ENCODE measurements around the gene XKR7.

The XKR7 gene

GRCh38 chr20:31943052-31943471 is 24.9 kb upstream of the XKR7 start:
- no peak for DNase-seq (ENCODE audit: low spot score)

GRCh38 chr20:31945319-31945718 is 22.6 kb upstream of the XKR7 start:
- DNase-seq (ENCODE audit: low spot score): no peak

DNA sequence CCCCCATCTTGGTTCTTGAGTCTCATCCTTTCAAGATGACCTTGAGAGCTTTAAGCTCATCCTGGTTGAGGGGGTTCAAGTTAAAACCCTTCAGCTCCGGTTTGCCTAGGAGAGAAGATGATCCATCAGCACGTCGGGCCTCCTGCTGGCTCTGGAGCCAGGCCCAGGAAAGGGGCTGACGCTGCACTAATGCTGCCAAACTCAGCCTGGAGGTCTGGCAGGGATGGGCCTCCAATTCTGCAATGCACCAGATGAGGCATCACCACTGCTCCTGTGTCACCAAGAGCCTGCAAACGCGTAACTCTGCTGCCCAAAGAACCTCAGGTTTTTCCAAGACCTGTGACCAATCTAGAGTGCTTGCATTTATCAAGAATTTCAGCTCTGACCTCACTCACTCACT is 22.2 kb upstream of the XKR7 start:
- no peak for DNase-seq (ENCODE audit: low spot score)

GRCh38 chr20:31948008-31948407 is 19.9 kb upstream of the XKR7 start:
- no peak for DNase-seq (ENCODE audit: low spot score)

DNA sequence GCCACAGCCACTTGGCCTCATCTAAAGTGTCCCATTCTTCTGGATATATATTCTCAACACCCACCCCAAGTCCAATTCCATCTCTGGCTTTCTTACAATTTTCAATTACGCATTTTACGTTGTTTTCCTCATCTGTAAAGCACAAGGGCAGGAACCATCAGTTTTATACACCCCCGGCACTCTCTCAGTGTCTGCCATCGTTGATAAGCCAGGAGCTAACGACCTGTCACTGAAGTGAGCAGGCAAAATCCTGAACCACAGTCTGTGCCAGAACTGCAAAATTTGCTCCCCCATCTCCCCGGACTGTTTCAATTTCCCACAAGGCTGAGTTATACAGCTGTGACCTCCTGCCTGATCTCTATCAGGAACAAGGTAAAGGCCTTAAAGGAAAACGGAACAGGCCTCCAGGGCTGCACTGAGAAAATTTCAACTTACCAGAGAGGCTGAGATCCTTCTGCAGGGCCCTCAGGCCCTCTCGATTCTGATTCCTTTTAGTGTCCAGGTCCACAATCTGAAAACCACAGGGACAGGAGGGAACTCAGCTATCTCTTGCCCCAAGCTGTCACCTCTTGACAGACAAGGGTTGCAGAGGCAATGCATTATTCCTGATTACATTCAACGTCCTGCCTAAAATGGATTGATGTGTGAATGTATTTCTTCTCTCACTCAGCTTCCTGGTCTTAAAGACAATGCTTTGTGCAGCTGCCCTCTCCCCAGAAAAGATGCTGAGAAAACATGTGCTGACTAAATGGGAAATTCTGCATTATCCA is 17.9 kb upstream of the XKR7 start:
- DNase-seq (ENCODE audit: low spot score): no peak

- no peak for DNase-seq (ENCODE audit: low spot score)
Observed at GRCh38 chr20:31951203-31951529, 16.8 kb upstream of the XKR7 start.

GRCh38 chr20:31951530-31952453 is 16.2 kb upstream of the XKR7 start, which contains the start of gene PDRG1:
TSS of gene PDRG1 (minus strand) at chr20:31952046. CDS start at chr20:31951961, 85 bp downstream.
- DNase-seq (ENCODE audit: low spot score): peak; percentile 96

DNA sequence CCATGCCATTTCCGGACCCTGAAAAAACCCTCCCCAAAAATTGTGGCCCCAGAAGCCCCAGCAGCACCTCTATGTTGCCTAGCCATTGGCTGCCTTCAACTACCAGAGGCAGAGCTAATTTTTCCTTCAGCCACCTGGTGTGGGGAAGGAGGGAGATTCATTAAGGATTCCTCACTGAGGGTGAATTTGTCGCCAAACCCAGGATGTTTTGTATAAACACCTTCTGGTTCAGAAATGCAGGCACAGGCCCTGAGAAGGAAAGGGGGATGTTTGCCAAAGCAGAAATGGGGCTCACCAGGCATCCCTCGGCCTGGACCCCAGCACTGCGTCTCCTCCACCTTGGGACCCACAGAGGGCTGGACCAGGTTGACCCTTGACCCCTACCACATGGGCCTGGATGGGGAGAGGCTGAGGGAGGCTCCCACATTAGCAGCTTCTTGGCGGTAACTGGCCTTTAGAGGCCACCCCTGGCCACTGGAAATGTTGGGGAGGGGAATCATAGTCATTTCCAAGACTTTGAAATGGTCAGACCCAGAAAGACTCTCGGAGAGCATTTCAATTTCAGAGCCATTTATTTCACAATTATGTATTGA is 14.3 kb upstream of the XKR7 start:
- no peak for DNase-seq (ENCODE audit: low spot score)

- no peak for DNase-seq (ENCODE audit: low spot score)
Observed at GRCh38 chr20:31954500-31954899, 13.5 kb upstream of the XKR7 start.

DNA sequence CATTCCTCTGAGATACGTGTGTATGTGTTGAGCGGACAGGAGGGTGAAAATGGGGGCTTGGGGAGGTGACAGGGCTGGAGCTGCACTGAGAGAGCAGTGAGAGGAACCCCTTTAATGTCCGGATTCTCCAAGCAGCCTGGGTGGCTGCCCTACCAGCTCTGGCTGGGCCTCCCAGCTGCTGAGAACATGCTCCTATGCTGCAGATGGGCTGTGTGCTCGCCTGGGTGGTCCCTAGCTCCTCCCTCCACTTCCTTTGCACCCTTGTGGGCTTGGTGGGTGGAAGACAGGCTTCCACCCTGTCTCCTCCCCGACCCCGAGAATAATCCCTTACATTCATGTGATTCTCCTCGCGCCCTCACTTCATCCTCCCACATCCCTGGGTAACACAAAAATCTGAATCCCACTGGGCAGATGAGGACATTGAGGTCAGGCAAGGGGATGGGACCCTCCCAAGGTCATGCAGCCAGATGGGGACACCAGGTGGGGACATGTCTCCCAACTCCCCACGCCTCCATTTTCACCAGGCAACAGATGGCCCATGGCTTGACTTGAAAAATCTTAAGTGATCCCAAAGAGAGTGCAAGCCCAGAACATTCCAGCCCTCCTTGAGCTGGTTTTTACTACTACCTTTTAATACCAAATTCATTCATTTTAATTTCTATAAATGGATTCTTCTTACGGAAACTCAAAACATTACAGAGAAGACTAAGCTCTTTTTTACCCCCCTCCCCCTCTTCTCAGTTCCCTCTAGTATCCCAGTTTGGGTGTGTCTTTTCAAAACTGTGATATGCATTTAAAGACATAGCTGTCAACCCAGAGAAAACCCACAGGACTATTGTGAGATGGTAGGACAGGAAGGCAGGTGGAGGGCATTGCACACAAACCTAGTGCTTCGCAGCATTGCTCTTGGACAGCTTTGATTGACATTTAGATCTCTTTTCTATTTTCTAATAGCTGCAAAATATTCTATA is 11.1 kb upstream of the XKR7 start:
- DNase-seq (ENCODE audit: low spot score): no peak

GRCh38 chr20:31962761-31963160 is 5.2 kb upstream of the XKR7 start:
- no peak for DNase-seq (ENCODE audit: low spot score)

GRCh38 chr20:31963889-31964288 is 4.1 kb upstream of the XKR7 start:
- no peak for DNase-seq (ENCODE audit: low spot score)

- no peak for DNase-seq (ENCODE audit: low spot score)
Observed at GRCh38 chr20:31966991-31967655, 828 bp upstream of the XKR7 start.

DNA sequence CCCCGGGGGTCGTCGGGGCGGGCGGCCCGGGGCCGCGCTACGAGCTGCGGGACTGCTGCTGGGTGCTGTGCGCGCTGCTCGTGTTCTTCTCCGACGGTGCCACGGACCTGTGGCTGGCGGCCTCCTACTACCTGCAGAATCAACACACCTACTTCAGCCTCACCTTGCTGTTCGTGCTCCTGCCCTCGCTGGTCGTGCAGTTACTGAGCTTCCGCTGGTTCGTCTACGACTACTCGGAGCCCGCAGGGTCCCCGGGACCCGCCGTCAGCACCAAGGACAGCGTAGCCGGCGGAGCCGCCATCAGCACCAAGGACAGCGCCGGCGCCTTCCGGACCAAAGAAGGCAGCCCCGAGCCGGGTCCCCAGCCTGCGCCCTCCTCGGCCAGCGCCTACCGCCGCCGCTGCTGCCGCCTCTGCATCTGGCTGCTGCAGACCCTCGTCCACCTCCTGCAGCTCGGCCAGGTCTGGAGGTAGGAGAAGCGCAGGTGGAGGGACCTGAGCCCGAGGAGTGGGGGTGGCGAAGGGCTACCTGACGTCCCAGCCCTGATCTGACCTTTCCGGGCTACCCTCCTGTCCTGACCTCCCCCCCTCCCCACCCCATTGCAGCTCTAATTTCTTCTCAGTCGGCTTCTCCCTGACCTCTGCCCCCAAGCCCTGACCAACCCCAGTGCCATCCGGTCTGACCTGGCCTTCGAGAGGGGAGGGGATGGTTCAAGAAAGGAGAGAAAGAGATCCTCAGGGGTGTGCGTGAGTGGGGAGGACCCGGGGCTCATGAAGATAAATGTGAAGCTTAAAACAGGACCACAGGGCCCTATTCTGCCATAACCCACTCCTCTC is 558 bp downstream of the XKR7 start:
- peak; percentile 76 for DNase-seq (ENCODE audit: low spot score)

- DNase-seq (ENCODE audit: low spot score): no peak
Observed at GRCh38 chr20:31969991-31970390, 2.0 kb downstream of the XKR7 start.

- no peak for DNase-seq (ENCODE audit: low spot score)
Observed at GRCh38 chr20:31972471-31973021, 4.6 kb downstream of the XKR7 start.

DNA sequence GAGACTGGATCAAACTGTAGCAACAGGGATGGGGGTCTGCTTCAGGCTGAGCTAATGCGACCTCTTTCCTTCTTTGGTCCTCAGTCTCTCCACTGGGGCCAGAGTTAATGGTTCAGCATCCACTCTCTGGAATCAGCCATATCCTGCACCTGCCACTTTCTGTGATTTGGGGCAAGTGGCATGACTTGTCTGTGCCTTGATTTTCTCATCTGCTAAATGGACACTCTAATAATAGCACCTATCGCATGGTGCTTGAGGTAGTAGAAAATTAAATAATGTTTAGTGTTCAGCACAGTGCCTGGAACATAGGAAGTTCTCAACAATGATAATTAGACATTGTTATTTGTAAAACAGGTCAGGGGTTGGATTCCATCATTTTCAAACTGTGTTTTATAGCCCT is 6.3 kb downstream of the XKR7 start:
- DNase-seq (ENCODE audit: low spot score): no peak

DNA sequence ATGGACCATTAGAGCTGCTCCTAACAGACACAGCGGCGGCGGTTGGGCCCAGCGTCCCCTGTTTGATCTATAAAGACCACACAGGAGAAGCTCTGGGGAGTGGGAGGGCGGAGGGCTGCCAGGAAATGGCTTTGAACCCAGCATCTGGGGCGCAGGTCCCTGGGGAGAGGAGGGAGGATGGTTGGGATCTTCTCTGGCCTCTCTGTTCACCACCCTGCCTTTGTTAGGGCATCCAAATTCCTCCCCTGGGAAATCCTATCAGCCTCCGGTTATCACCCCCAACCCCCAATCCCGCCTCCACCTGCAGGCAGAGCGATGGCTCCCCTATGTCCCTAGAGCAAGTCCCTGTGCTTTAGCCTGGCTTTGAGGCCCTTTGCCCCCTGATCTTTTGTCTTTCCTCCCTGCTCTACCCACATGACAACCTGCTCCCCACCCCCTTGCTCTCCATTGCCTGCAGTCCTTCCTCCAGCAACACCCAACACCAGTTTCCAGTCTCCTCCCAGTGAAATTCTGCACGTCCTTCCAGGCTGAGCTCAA is 7.1 kb downstream of the XKR7 start:
- no peak for DNase-seq (ENCODE audit: low spot score)

GRCh38 chr20:31975874-31976273 is 7.9 kb downstream of the XKR7 start:
- DNase-seq (ENCODE audit: low spot score): no peak

GRCh38 chr20:31977080-31977479 is 9.1 kb downstream of the XKR7 start:
- no peak for DNase-seq (ENCODE audit: low spot score)
